Mesendoderm (in vitro differentiated cells): ENCODE results near the gene GPR158.
A peak's percentile ranks its signal among the peaks of the same experiment; 100 is the strongest.

Experiments used
- DNase-seq: peaks from one replicate; pipeline ENCODE4 v3.0.0; 2013
- H2AK5ac ChIP-seq: 2 replicates; pipeline ENCODE4 v1.6.1; 2013; ENCODE audit warnings: low read length, inconsistent platforms
- H2BK120ac ChIP-seq: 2 replicates; pipeline ENCODE4 v1.6.1; 2013; ENCODE audit warnings: low read depth, mild to moderate bottlenecking, low read length, moderate library complexity, mixed read lengths
- H2BK15ac ChIP-seq: replicated peaks from 2 replicates; pipeline ENCODE4 v1.6.1; 2013; ENCODE audit warnings: low read depth, mild to moderate bottlenecking, moderate library complexity
- H2BK5ac ChIP-seq: 2 replicates; pipeline ENCODE4 v1.6.1; 2013; ENCODE audit warnings: low read length, inconsistent platforms
- H3K18ac ChIP-seq: 2 replicates; pipeline ENCODE4 v1.6.1; 2013; ENCODE audit warnings: mild to moderate bottlenecking, low read length, mixed read lengths
- H3K23ac ChIP-seq: one replicate; pipeline ENCODE4 v1.6.1; 2013; ENCODE audit warnings: low read length
- H3K27ac ChIP-seq: 2 replicates; pipeline ENCODE4 v1.5.1; 2013; ENCODE audit warnings: low read depth, mild to moderate bottlenecking, inconsistent platforms, low read length, moderate library complexity
- H3K27me3 ChIP-seq: 2 replicates; pipeline ENCODE4 v1.6.1; 2013; ENCODE audit warnings: low read length, control low read depth, mild to moderate bottlenecking, inconsistent platforms; ENCODE audit not compliant: insufficient read depth, poor library complexity
- H3K36me3 ChIP-seq: 2 replicates; pipeline ENCODE4 v1.6.1; 2013; ENCODE audit warnings: low read length, inconsistent platforms; ENCODE audit not compliant: control insufficient read depth, insufficient read depth
- H3K4ac ChIP-seq: one replicate; pipeline ENCODE4 v1.6.1; 2013; ENCODE audit warnings: low read depth, mild to moderate bottlenecking, low read length, moderate library complexity
- H3K4me1 ChIP-seq: 2 replicates; pipeline ENCODE4 v1.6.1; 2013; ENCODE audit warnings: low read depth, low read length, inconsistent platforms; ENCODE audit not compliant: control insufficient read depth
- H3K4me2 ChIP-seq: 2 replicates; pipeline ENCODE4 v1.6.1; 2013; ENCODE audit warnings: low read length
- H3K4me3 ChIP-seq: 2 replicates; pipeline ENCODE4 v1.5.1; 2013; ENCODE audit warnings: mild to moderate bottlenecking, low read length
- H3K56ac ChIP-seq: one replicate; pipeline ENCODE4 v1.6.1; 2013; ENCODE audit warnings: low read length
- H3K79me1 ChIP-seq: 2 replicates; pipeline ENCODE4 v1.6.1; 2013; ENCODE audit warnings: low read length, inconsistent platforms
- H3K79me2 ChIP-seq: 2 replicates; pipeline ENCODE4 v1.6.1; 2013; ENCODE audit warnings: mild to moderate bottlenecking, low read length; ENCODE audit not compliant: control insufficient read depth, insufficient read depth
- H3K9ac ChIP-seq: 2 replicates; pipeline ENCODE4 v1.6.1; 2013; ENCODE audit warnings: low read length, inconsistent platforms
- H4K5ac ChIP-seq: one replicate; pipeline ENCODE4 v1.6.1; 2013; ENCODE audit warnings: low read length
- H4K8ac ChIP-seq: one replicate; pipeline ENCODE4 v1.6.1; 2013; ENCODE audit warnings: low read depth, mild to moderate bottlenecking, control low read depth, low read length, moderate library complexity
- WGBS: extraction: QIAGEN DNeasy Blood & Tissue Kit; methylation state at CpG from one replicate; pipeline ENCODE4 v1.1.7; 2013; ENCODE audit warnings: low lambda C conversion rate, missing lambda C conversion rate; ENCODE audit not compliant: insufficient coverage; ENCODE audit errors: extremely low coverage; 5-methylcytosine and 5-hydroxymethylcytosine counted together

GPR158 gene

GRCh38 chr10:25498645-25499044 lies 323.8 kb downstream of the GPR158 start:
- H3K27ac ChIP-seq: no peak overlapping the region
- no peak overlapping the region for H3K4me3 ChIP-seq
- peaks cover 3% of the 10 kb centered on the region for H3K4me1 ChIP-seq

DNA sequence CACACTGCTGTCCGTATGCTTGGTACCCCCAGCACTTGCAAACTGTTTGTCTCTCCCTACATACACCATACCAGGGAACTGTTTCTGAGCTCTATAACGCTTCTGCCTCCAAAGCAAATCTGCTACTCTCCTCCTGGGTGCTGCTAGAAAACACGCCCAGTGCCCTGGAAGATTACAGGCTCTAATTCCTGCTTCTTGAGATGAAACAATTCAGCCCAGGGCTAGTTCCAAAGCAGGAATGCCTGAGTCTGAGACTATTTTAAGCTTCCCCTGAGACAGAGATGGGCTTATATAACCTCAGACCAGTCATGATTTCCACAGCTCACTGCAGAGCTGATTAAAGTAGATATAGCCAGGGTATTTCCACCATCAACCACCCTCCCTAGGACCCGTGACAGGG lies 327.1 kb downstream of the GPR158 start:
- H4K8ac ChIP-seq: no peak overlapping the region

More at GRCh38 chr10:25498645-25499044, 323.8 kb downstream of the GPR158 start:
- no peak overlapping the region for H4K5ac ChIP-seq
- no peak overlapping the region for H3K18ac ChIP-seq
- H2BK5ac ChIP-seq: no peak overlapping the region
- no CpG with 5 or more reads among the region's 5 CpGs for WGBS
- no peak overlapping the region for H2BK15ac ChIP-seq
- H3K79me1 ChIP-seq: no peaks in the 10 kb centered on the region
- H3K79me2 ChIP-seq: no peaks in the 10 kb centered on the region
- no peak overlapping the region for H4K8ac ChIP-seq
- no peak overlapping the region for H2AK5ac ChIP-seq
- no peak overlapping the region for H3K4me2 ChIP-seq
- H3K4ac ChIP-seq: no peak overlapping the region
- no peak overlapping the region for H3K23ac ChIP-seq
- no peak overlapping the region for H3K9ac ChIP-seq
- no peaks in the 10 kb centered on the region for H3K36me3 ChIP-seq
- H2BK120ac ChIP-seq: no peak overlapping the region
- H3K56ac ChIP-seq: no peak overlapping the region
- H3K27me3 ChIP-seq: no peaks in the 10 kb centered on the region
- peak; percentile 30 for DNase-seq

GRCh38 chr10:25502453-25502852 lies 327.7 kb downstream of the GPR158 start:
- H2BK15ac ChIP-seq: no peak overlapping the region
- H3K36me3 ChIP-seq: no peaks in the 10 kb centered on the region
- no peak overlapping the region for H2BK120ac ChIP-seq
- H4K8ac ChIP-seq: no peak overlapping the region
- H3K23ac ChIP-seq: no peak overlapping the region
- no peak overlapping the region for H4K5ac ChIP-seq
- H3K4ac ChIP-seq: no peak overlapping the region
- no peak overlapping the region for H3K9ac ChIP-seq
- WGBS: no CpG with 5 or more reads among the region's 1 CpG
- no peak for DNase-seq
- no peak overlapping the region for H3K27ac ChIP-seq
- no peaks in the 10 kb centered on the region for H3K79me1 ChIP-seq
- H3K4me3 ChIP-seq: no peak overlapping the region
- no peaks in the 10 kb centered on the region for H3K27me3 ChIP-seq
- no peaks in the 10 kb centered on the region for H3K79me2 ChIP-seq
- H3K18ac ChIP-seq: no peak overlapping the region
- H3K4me2 ChIP-seq: no peak overlapping the region
- H3K4me1 ChIP-seq: no peaks in the 10 kb centered on the region
- no peak overlapping the region for H2BK5ac ChIP-seq
- H3K56ac ChIP-seq: no peak overlapping the region
- no peak overlapping the region for H2AK5ac ChIP-seq

More for the DNA sequence above, 327.1 kb downstream of the GPR158 start:
- Histone ChIP-seq H3K56ac (no peak overlapping the region), H2AK5ac (no peak overlapping the region), H3K4me3 (no peak overlapping the region), H3K79me1 (no peaks in the 10 kb centered on the region), H4K5ac (no peak overlapping the region), H3K23ac (no peak overlapping the region), H2BK15ac (no peak overlapping the region), H3K4me2 (no peak overlapping the region), H2BK5ac (no peak overlapping the region), H2BK120ac (no peak overlapping the region), H3K18ac (no peak overlapping the region), H3K27ac (no peak overlapping the region), H3K4ac (no peak overlapping the region), H3K4me1 (no peaks in the 10 kb centered on the region), H3K79me2 (no peaks in the 10 kb centered on the region), H3K36me3 (no peaks in the 10 kb centered on the region), H3K27me3 (no peaks in the 10 kb centered on the region), H3K9ac (no peak overlapping the region)
- WGBS: no CpG with 5 or more reads among the region's 4 CpGs
- DNase-seq: peak; percentile 41

DNA sequence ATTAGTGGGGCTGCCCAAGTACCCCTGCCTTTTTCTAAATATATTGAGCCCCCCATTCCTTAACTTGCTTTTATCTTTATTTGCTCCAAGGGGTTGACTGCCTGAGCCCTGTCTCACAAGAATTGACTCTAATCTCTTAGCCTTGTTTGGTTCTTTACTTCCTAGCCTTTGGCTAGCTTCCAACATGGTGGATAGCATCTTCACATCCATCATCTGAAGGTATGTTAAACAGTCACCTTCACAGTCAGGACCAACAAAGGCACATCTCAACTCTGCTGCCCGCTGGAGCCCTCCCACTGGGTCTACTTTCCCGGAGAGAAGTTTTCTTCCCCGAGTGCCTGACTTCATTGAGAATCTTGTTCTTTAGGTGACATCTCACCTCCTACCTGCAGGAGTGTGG lies 329.5 kb downstream of the GPR158 start:
- H3K4me2 ChIP-seq: no peak overlapping the region
- H3K79me1 ChIP-seq: no peaks in the 10 kb centered on the region
- no peak overlapping the region for H3K56ac ChIP-seq
- no peaks in the 10 kb centered on the region for H3K27me3 ChIP-seq
- no peak overlapping the region for H3K9ac ChIP-seq
- no peaks in the 10 kb centered on the region for H3K36me3 ChIP-seq
- H3K4me3 ChIP-seq: no peak overlapping the region
- H3K4ac ChIP-seq: no peak overlapping the region
- H4K5ac ChIP-seq: no peak overlapping the region
- no peaks in the 10 kb centered on the region for H3K79me2 ChIP-seq
- no peak overlapping the region for H2BK15ac ChIP-seq
- no peak for DNase-seq
- H4K8ac ChIP-seq: no peak overlapping the region
- no peak overlapping the region for H3K18ac ChIP-seq
- peaks cover 2% of the 10 kb centered on the region for H3K4me1 ChIP-seq
- WGBS: no CpG with 5 or more reads among the region's 3 CpGs
- no peak overlapping the region for H2AK5ac ChIP-seq
- H2BK5ac ChIP-seq: no peak overlapping the region
- no peak overlapping the region for H3K27ac ChIP-seq
- no peak overlapping the region for H2BK120ac ChIP-seq
- no peak overlapping the region for H3K23ac ChIP-seq

GRCh38 chr10:25504838-25505237 lies 330.0 kb downstream of the GPR158 start:
- H3K9ac ChIP-seq: no peak overlapping the region
- no peak overlapping the region for H4K8ac ChIP-seq
- no peak overlapping the region for H3K18ac ChIP-seq
- peaks cover 2% of the 10 kb centered on the region for H3K4me1 ChIP-seq
- no peaks in the 10 kb centered on the region for H3K79me1 ChIP-seq
- H2BK120ac ChIP-seq: no peak overlapping the region
- H2BK5ac ChIP-seq: no peak overlapping the region
- H3K79me2 ChIP-seq: no peaks in the 10 kb centered on the region
- H3K56ac ChIP-seq: no peak overlapping the region
- no peak overlapping the region for H2BK15ac ChIP-seq
- H4K5ac ChIP-seq: no peak overlapping the region
- no peak overlapping the region for H3K4me3 ChIP-seq
- WGBS: no CpG with 5 or more reads among the region's 3 CpGs
- H3K27me3 ChIP-seq: no peaks in the 10 kb centered on the region
- H3K4ac ChIP-seq: no peak overlapping the region
- no peaks in the 10 kb centered on the region for H3K36me3 ChIP-seq
- H3K27ac ChIP-seq: no peak overlapping the region
- DNase-seq: no peak
- no peak overlapping the region for H3K23ac ChIP-seq
- no peak overlapping the region for H3K4me2 ChIP-seq
- no peak overlapping the region for H2AK5ac ChIP-seq

GRCh38 chr10:25505466-25505865 lies 330.7 kb downstream of the GPR158 start:
- no peak overlapping the region for H3K4me2 ChIP-seq
- no peak overlapping the region for H4K5ac ChIP-seq
- H3K4ac ChIP-seq: no peak overlapping the region
- H3K9ac ChIP-seq: no peak overlapping the region
- no CpG with 5 or more reads among the region's 3 CpGs for WGBS
- no peak overlapping the region for H2AK5ac ChIP-seq
- H3K79me2 ChIP-seq: no peaks in the 10 kb centered on the region
- peak; percentile 60 for DNase-seq
- no peak overlapping the region for H3K56ac ChIP-seq
- H3K27ac ChIP-seq: no peak overlapping the region
- no peaks in the 10 kb centered on the region for H3K36me3 ChIP-seq
- no peaks in the 10 kb centered on the region for H3K79me1 ChIP-seq
- H3K18ac ChIP-seq: peak overlapping the region; percentile 45
- H3K4me3 ChIP-seq: no peak overlapping the region
- H2BK15ac ChIP-seq: no peak overlapping the region
- H4K8ac ChIP-seq: no peak overlapping the region
- H2BK120ac ChIP-seq: no peak overlapping the region
- H3K23ac ChIP-seq: no peak overlapping the region
- H3K27me3 ChIP-seq: no peaks in the 10 kb centered on the region
- H2BK5ac ChIP-seq: no peak overlapping the region
- peaks cover 2% of the 10 kb centered on the region for H3K4me1 ChIP-seq
